HG02852 (cell line): ENCODE data around the gene CDK8.

Experiments used
- ATAC-seq: cut with Tn5 transposase; IDR thresholded peaks from one replicate; pipeline ENCODE4 v1.9.1; 2021; ENCODE audit warnings: mild to moderate bottlenecking, moderate library complexity; ENCODE audit not compliant: unreplicated experiment

CDK8 gene

DNA sequence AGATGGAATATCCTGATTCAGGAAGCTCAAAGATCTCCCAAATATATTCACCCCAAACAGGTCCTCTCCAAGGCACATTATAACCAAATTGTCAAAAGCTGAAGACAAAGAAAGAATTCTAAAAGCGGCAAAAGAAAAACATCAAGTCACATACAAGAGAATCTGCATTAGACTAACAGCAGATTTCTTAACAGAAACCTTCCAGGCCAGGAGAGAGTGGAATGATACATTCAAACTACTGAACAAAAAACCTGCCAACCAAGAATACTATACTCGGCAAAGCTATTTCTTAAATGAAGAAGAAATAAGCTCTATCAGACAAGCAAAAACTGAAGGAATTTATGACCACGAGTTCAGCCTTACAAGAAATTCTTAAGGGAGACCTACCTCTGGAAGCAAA lies 183.0 kb downstream of the CDK8 start:
- no peak for ATAC-seq

DNA sequence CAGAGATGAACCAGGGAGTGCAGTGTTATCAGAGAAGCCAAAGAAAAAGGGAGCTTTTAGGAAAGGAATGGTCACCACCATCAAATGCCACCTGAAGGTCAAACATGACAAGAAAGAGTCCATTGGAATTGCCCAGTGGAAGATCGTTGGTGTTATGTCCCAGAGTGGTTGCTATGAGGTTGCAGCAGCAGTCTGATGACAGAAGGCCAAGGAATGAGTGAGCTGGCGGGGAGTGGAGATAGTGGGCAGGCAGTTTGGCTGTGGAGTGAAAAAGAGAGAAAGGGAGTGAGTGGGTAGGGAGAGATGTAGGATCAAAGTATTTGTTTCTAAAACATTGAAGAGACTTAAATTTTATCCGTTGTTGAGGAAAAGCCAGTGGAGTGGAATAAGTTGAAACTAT lies 186.2 kb downstream of the CDK8 start:
- ATAC-seq = no peak

DNA sequence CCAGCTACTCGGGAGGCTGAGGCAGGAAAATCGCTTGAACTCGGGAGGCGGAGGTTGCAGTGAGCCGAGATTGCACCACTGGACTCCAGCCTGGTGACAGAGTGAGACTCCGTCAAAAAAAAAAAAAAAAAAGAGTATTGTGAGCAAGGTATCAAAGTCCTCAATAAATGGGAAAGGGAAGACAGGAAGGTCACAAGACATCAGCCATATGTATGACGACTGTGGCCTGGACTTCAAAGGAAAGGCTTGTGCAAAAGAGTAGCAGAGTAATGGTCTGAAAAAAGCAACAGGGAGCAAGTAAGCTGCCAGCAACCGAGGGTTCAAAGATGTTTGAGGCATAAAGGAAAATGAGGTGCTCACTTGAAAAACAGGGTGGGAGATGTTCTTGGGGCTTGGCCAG lies 187.5 kb downstream of the CDK8 start:
- no peak for ATAC-seq

- ATAC-seq = no peak
Observed at GRCh38 chr13:26442541-26442940, 188.6 kb downstream of the CDK8 start.

- no peak for ATAC-seq
Observed at GRCh38 chr13:26445092-26445491, 191.2 kb downstream of the CDK8 start.

DNA sequence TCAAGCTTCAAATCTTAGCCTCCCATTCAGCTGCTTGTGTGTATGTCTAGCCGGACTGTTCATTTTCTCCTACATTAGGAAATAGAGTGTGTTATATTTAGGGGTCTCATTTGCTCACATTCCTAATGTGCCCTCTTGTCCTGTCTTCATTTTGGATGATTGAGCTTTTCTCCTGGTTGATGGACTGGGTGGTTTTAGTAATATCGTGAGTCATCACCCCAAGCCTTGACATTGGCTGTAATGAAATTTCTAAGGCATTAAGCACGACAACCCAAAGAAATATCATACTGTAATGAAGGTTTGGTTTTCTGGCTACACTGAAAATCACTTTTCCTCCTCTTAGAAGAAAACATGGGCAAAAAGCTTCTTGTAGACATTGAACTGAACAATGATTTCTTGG lies 192.8 kb downstream of the CDK8 start:
- no peak for ATAC-seq

DNA sequence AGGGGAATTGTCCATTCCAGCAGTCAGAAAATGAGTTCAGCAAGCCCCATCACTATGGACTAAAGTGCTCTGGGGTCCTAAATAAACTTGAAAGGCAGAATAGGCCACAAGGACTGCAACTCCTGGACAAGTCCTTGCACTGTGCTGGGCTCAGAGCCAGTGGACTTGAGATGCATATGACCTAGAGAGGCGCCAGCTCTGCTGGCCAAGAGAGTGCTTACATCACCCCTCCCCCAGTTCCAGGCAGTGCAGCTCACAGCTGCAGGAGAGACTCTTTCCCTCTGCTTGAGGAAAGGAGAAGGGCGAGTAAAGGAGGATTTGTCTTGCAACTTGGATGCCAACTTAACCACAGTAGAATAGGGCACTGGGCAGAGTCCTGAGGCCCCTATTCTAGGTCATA lies 194.1 kb downstream of the CDK8 start:
- ATAC-seq = no peak

- no peak for ATAC-seq
Observed at GRCh38 chr13:26449063-26449848, 195.3 kb downstream of the CDK8 start.
